Activated T-helper 9 cell treated with anti-CD3 and anti-CD28 coated beads, Interleukin-2, amount 50 U/mL, for 16 hours (primary cell): ENCODE results near the gene RHOBTB3.
"Not testable (repeated sequence)": the region's sequence is repeated elsewhere in the genome, so short reads cannot be mapped to it uniquely, and the experiment has no call there.

Experiments
- DNase-seq: peaks from one replicate; pipeline ENCODE4 v3.0.0-alpha.2; 2020; ENCODE audit warnings: low read depth

The RHOBTB3 gene

GRCh38 chr5:95713246-95713645 lies 17.9 kb upstream of the RHOBTB3 start:
- not testable (repeated sequence) for DNase-seq

GRCh38 chr5:95713960-95714710 lies 17.0 kb upstream of the RHOBTB3 start:
- DNase-seq: no peak

GRCh38 chr5:95715799-95716461 lies 15.2 kb upstream of the RHOBTB3 start:
- DNase-seq: no peak

GRCh38 chr5:95717439-95717838 lies 13.7 kb upstream of the RHOBTB3 start:
- no peak for DNase-seq

GRCh38 chr5:95718203-95718602 lies 12.9 kb upstream of the RHOBTB3 start:
- no peak for DNase-seq

GRCh38 chr5:95718738-95719137 lies 12.4 kb upstream of the RHOBTB3 start:
- no peak for DNase-seq

GRCh38 chr5:95720094-95720786 lies 10.9 kb upstream of the RHOBTB3 start:
- DNase-seq: no peak

- DNase-seq: no peak
These were observed 9.4 kb upstream of the RHOBTB3 start for GRCh38 chr5:95721582-95722295.

GRCh38 chr5:95723632-95724369 lies 7.3 kb upstream of the RHOBTB3 start:
- DNase-seq: no peak

- no peak for DNase-seq
These were observed 5.9 kb upstream of the RHOBTB3 start for GRCh38 chr5:95725071-95725820.

GRCh38 chr5:95725937-95726810 lies 5.0 kb upstream of the RHOBTB3 start:
- no peak for DNase-seq

- no peak for DNase-seq
These were observed 4.0 kb upstream of the RHOBTB3 start for GRCh38 chr5:95726811-95727763.

GRCh38 chr5:95727764-95728191 lies 3.4 kb upstream of the RHOBTB3 start:
- DNase-seq: no peak

GRCh38 chr5:95728494-95729114 lies 2.5 kb upstream of the RHOBTB3 start:
- no peak for DNase-seq

GRCh38 chr5:95729115-95730010 lies 1.8 kb upstream of the RHOBTB3 start:
- DNase-seq: no peak

GRCh38 chr5:95730011-95730700 lies 980 bp upstream of the RHOBTB3 start:
- DNase-seq: no peak
